NCI-H2171 (cell line): ENCODE measurements around the gene RIOK3.
"Not testable (repeated sequence)": the region's sequence is repeated elsewhere in the genome, so short reads cannot be mapped to it uniquely, and the experiment has no call there.

Experiments used
- DNase-seq: peaks from one replicate; lab custom pipeline; 2025; lab: John Stamatoyannopoulos, UW

The RIOK3 gene

GRCh38 chr18:23498117-23498516 lies 45.0 kb downstream of the RIOK3 start:
- no peak for DNase-seq

- DNase-seq, result no peak
Measured at GRCh38 chr18:23498877-23499276, 45.8 kb downstream of the RIOK3 start.

GRCh38 chr18:23499291-23499781 lies 46.2 kb downstream of the RIOK3 start:
- no peak for DNase-seq

- no peak for DNase-seq
Measured at GRCh38 chr18:23501626-23502025, 48.5 kb downstream of the RIOK3 start.

GRCh38 chr18:23502516-23503037 lies 49.5 kb downstream of the RIOK3 start:
- DNase-seq, result no peak

GRCh38 chr18:23503038-23503962 lies 50.2 kb downstream of the RIOK3 start, which contains the start of gene RMC1:
RMC1 (plus strand) TSS chr18:23503511; CDS start chr18:23503619, 108 bp downstream.
- peak; percentile 94 for DNase-seq

GRCh38 chr18:23503963-23504344 lies 50.9 kb downstream of the RIOK3 start:
- no peak for DNase-seq

GRCh38 chr18:23504720-23505119 lies 51.6 kb downstream of the RIOK3 start:
- no peak for DNase-seq

- no peak for DNase-seq
Measured at GRCh38 chr18:23506393-23506792, 53.3 kb downstream of the RIOK3 start.

- DNase-seq, result not testable (repeated sequence)
Measured at GRCh38 chr18:23510923-23511322, 57.8 kb downstream of the RIOK3 start.

GRCh38 chr18:23512216-23512615 lies 59.1 kb downstream of the RIOK3 start:
- not testable (repeated sequence) for DNase-seq

- no peak for DNase-seq
Measured at GRCh38 chr18:23512641-23513040, 59.6 kb downstream of the RIOK3 start.

GRCh38 chr18:23515911-23516546 lies 62.9 kb downstream of the RIOK3 start:
- peak; percentile 43 for DNase-seq

GRCh38 chr18:23519734-23520133 lies 66.6 kb downstream of the RIOK3 start:
- DNase-seq, result no peak

GRCh38 chr18:23521271-23521670 lies 68.2 kb downstream of the RIOK3 start:
- no peak for DNase-seq

GRCh38 chr18:23521907-23522306 lies 68.8 kb downstream of the RIOK3 start:
- no peak for DNase-seq

- DNase-seq, result no peak
Measured at GRCh38 chr18:23523429-23524212, 70.5 kb downstream of the RIOK3 start.

- no peak for DNase-seq
Measured at GRCh38 chr18:23524213-23524707, 71.2 kb downstream of the RIOK3 start.

GRCh38 chr18:23526501-23527063 lies 73.5 kb downstream of the RIOK3 start:
- DNase-seq, result no peak

- no peak for DNase-seq
Measured at GRCh38 chr18:23528580-23529472, 75.7 kb downstream of the RIOK3 start.
